GM21526 (cell line): ENCODE measurements around the gene ZNF154.

Source experiments
- ATAC-seq: cut with Tn5 transposase; IDR thresholded peaks from one replicate; pipeline ENCODE4 v1.9.1; 2021; ENCODE audit warnings: moderate library complexity; ENCODE audit not compliant: unreplicated experiment, low FRiP score

Gene ZNF154

DNA sequence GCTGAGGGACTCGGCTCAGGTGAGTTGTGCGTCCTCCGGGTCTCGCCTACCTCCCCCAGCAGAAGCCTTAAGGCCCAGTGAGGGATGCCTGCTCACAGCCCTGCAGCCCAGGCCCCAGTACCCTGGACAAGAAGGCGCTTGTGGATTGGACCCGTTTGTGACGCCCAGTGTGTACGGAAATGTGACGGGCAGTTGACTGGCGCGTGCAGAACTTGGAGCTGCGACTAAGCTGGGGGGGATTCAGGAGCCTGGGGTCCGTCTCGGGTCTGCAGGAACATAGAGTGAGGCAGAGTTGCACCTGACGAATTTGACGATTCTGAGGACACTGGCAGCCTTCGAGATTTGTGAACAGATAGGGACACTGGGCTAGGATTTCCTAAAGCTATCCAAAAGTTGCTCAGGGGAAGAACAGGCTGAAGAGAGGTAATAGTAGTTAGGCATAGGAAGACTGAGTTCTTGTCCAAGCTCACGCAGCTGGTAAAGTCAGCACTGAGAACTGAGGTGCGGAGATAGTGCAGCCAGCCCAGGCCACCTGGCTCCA is 26.7 kb downstream of the ZNF154 start:
- no peak for ATAC-seq

DNA sequence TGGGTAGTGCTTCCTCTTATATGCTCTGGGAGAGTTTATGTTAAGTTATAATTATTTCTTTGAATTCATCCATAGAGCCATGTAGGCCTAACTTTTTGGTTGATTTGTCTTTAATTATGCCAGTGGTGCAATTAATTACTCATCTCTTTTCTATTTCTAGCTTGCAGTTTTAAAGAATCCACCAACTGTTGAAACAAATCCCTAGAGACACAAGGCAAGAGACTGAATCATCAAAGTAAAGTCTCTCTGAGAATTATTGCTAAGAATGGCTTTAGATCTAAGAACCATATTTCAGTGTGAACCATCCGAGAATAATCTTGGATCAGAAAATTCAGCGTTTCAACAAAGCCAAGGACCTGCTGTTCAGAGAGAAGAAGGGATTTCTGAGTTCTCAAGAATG is 33.1 kb downstream of the ZNF154 start:
- ATAC-seq = no peak

DNA sequence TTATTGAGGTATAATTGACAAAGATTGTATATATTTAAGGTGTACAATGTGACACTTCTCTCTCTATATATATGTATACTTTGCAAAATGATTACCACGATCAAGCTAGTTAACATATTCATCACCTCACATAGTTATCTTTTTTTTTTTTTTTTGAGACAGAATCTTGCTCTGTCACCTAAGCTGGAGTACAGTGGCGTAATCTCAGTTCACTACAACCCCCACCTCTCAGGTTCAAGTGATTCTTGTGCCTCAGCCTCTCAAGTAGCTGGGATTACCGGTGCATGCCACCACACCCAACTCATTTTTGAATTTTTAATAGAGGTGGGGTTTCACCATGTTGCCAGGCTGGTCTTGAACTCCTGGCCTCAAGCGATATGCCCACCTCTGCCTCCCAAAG is 36.5 kb downstream of the ZNF154 start:
- no peak for ATAC-seq

DNA sequence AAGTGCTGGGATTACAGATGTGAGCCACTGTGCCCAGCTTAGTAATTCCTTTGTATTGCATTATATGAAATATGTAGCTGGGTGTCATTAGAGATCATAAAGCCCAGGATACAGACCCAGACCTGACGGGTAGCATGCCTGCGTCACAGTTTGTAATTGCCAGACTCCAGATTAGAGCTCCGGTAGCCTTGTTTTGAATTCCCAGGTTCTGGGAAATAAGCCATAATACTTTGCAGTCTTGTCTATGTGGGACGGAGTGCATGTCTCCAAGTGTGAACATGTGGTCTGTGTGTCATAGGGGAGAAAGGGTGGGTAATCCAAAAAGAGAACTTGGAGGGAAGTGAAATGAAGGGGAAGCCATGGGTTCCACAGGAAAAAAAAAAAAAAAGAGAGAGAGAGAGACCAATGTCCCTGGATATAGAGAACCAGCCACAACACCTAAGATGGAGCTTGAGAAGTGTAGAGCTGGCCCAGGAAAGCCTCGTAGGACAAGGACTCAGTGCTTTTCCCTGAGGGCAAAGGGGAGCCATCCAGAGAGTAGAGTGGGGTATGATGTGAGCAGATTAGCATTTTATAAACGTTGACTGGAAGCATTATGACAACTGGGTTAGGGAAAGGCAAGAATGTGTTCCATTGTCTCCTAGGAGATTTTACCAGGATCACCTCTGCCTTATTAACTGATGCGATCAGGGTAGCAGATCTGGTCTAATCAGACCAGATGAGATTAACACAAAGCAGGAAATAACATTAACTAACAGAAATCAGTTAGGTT is 37.7 kb downstream of the ZNF154 start:
- no peak for ATAC-seq

DNA sequence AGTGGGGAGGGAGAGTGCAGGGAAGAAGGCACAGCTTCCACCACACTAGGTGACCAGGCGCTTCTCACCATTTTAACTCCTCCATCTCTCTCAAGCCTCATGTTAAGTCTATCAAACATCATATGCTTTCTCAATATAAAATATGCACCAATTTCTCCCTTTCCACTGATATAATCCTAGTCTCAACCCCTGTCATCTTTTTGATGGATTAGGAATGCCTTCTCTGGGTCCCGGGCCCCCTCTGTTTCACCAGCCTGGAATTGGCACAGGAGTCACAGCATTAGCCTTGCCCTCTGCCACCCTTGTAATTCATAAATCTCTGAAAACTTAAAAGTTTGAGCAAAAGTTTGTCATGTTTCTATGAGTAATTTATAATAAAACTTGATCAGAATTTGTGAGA is 40.4 kb downstream of the ZNF154 start, which contains the start of gene ZSCAN4:
TSS of gene ZSCAN4 (plus strand) at position 301 of the 400 bp plus-strand sequence. CDS start 7,211 bp downstream, outside the sequence.
- no peak for ATAC-seq

DNA sequence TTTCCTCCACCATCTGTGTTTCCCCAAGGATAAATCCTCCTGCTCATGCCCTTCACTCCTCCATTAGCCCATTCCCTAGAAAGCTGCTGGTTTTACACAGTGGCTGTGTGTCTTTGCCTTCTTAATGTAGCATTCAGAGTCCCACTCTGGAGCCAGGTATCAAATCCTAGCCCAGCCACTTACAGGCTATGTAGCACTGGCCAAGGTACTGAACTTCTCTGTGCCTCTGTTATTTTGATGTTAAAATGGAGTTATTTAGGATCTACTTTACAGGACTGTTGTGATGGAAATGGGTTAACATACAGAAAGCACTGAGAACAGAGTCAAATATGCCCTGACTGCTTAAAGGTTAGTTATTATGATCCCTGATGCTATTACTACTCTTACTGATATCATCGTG is 41.8 kb downstream of the ZNF154 start:
- no peak for ATAC-seq

DNA sequence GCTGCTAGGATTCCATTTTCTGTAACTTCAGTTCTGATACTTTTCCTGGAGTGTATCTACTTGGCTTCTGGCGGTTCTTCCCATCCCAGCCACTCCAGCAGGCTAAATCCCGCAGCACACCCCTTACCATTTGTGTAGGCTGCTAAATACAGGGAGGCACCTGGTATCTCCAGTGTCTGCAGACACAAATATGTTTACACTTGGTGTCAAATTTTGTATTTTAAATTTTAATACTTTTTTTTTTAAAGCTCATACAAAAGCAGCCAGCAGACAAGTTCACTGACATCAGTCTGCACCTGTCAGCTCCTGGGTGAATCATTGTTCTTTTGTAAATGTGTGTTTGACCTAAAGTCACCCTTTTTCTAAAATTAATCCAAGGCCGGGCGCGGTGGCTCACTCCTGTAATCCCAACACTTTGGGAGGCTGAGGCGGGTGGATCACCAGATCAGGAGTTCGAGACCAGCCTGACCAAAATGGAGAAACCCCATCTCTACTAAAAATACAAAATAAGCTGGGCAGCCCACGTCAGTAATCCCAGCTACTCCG is 43.7 kb downstream of the ZNF154 start:
- ATAC-seq = no peak

DNA sequence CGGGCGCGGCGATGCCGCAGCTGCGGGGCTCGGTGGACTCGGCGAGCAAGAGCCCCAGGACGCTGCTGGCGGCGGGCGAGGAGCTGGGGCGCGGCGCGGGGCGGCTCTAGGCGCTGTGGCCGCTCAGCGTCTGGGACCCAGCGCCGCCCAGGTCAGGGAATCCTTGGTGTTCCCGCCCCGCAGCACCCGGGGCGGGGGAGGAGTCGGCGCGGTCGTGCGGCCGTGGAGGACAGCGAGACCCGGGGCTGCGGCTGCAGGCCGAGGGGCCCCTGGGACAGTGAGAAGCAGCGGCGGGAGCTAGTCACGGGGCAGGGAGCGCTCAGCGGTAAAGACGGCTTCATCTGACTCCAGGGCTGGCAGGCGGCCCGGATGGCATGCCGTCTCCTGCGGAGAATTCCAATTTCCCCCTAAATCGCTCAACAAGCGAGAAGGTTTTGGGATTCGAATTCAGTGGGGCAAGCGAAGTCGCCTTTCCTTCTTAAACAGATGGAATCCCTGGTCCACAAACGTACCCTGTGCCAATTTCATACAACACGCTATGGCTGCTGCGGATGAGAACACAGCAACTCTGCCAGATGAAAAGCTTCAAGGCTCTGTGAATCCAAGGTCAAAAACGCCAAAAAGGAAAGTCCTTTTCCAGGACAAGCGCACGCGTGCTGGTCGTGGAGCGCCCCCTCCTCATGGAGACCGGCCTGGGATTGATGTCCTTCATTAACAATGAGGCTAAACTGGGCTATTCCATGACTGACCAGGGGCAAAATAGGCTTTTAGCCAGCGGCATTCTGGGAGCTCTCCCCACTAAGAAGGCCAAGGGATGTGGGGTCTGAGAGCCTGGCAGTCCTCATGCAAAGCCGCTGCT is 44.5 kb downstream of the ZNF154 start:
- ATAC-seq = no peak

DNA sequence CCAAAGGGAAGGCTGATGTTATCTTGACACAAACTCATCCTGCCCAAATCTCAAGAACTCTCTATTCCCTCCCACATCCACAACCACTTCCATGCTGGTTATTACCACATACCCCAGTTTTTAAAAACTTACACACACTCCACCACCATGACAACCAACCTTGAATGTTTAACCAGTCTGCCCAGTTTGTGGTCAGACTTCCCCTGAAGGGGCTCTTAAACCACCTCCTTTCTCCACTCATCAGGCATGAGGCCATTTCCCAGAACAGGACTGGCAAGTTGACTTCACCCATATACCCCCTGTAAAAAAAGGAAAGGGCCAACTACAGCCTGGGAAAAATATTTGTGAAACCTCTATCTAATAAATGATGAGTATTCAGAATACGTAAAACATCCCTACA is 52.7 kb downstream of the ZNF154 start:
- ATAC-seq = no peak

DNA sequence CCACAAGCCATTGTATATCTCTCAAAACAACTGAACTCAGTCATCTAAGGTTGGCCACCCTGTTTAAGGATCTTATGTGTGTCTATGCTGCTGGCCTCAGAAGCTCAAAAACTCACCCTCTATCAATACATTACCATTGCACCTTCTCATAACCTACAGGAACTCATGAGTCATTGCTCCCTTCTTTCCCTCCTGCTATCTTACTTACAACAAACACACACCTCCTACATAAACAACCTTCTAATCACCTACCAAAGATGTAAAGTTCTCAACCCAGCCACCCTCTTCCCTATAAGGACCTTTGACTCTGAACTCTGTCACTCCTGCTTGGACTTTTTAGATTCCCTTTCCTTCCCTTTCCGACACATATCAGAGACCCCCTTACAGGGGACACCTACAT is 53.6 kb downstream of the ZNF154 start:
- ATAC-seq = no peak

DNA sequence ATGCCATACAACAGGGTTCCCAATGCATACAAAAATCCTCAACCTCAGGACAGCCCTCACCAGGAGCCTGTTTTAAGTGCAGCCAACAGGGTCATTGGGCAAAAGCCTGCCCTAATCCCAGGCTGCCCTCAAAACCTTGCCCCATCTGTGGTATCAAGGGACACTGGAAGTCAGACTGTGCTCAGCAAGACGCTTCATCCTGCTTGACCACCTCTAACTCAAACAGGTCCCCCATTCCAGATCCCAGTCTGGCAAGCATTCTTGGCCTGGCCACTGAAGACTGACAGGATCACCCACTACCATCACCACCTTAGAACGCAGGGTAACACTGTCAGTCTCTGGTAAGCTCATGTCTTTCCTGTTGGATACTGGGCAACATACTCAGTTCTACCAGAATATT is 55.3 kb downstream of the ZNF154 start:
- ATAC-seq = no peak

DNA sequence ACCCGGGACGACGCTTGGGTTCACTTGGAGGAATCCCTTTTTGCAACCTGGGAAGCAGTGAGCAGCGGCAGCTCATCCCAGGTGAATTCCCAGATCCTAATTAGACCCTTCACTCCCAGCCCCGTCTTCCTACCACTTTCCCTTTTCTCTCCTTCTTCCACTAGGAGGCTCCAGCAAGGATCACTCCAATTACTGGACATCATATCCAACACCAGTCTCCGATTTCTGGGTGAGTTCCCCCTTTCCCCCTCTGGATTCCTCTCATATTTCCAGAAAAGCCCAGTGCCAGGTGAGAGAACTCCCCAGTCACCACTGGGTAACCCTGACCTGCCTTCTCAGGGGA is 57.4 kb downstream of the ZNF154 start:
- ATAC-seq = no peak

DNA sequence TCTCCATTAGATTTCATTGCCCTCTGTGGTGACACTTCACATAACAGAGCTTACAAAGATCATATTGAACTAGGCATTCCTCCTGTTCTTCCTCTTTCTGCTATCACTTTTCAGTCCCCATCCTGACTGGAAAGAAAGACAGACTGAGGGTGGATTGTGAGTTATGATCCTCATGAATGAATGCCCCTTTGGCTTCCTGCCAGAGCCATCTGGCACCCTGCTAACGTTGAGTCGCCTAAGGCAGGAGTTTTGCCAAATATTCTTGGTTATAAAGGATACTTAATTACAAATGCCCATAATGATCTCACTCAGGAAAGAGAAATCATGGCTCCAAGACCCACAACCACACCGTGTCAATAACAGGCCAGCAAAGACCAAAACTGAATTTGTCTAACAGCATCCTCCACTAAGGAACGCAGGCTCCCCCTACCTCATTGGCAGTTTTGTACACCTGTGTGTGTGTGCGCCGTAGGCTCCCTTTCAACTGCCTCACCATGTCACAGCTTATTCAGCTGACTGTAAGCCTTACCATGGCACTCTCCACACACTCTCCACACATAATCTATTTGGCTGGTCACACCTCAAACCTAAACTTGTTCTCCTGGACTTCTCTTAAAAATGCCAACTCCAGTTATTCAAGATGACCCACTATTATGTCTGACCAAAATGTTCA is 60.5 kb downstream of the ZNF154 start:
- no peak for ATAC-seq
